ENCODE data around the gene TXNDC17. TPM values are rescaled to one million over a fixed set of nuclear protein-coding genes. Genes with fewer than 3 reads are reported as not detected.

The TXNDC17 gene
- total RNA-seq, 1 donor from 2014 or later, result 42.7 TPM

- H3K4me1 Mint-ChIP-seq, result peaks cover 17% of the 10 kb centered on the region
- DNase-seq (no peak), ATAC-seq (ENCODE audit: low read depth) (no peak)
- intact Hi-C loops (cut with micrococcal nuclease), result no loop called here
- H3K27ac Mint-ChIP-seq, result no peak overlapping the region
- H3K4me3 Mint-ChIP-seq, result no peak overlapping the region
- H3K27me3 Mint-ChIP-seq, result no peaks in the 10 kb centered on the region
- CTCF ChIA-PET, result interaction anchor here (1.1 to 1.7 kb wide), 2 partner anchors 9 to 172 kb away, joined by 3 to 5 read pairs; no protein-coding TSS in a partner anchor
- no peak for TF ChIP-seq CTCF (IDR thresholded peaks at IDR 0.05)
- POLR2A ChIA-PET, result no interaction called here
- peaks cover 21% of the 10 kb centered on the region for H3K36me3 Mint-ChIP-seq (ENCODE audit: low read depth)
- H3K9me3 Mint-ChIP-seq, result no peaks in the 10 kb centered on the region
Measured at GRCh38 chr17:6670571-6670970, 29.7 kb downstream of the TXNDC17 start.

- intact Hi-C loops (cut with micrococcal nuclease), result no loop called here
- TF ChIP-seq CTCF (IDR thresholded peaks at IDR 0.05), result no peak
- no peak for DNase-seq
- CTCF ChIA-PET, result interaction anchor here (1.1 to 1.7 kb wide), 2 partner anchors 9 to 172 kb away, joined by 3 to 5 read pairs; no protein-coding TSS in a partner anchor
- no peaks in the 10 kb centered on the region for H3K27me3 Mint-ChIP-seq
- peaks cover 20% of the 10 kb centered on the region for H3K36me3 Mint-ChIP-seq (ENCODE audit: low read depth)
- H3K4me3 Mint-ChIP-seq, result no peak overlapping the region
- ATAC-seq (ENCODE audit: low read depth), result no peak
- H3K9me3 Mint-ChIP-seq, result no peaks in the 10 kb centered on the region
- peaks cover 14% of the 10 kb centered on the region for H3K4me1 Mint-ChIP-seq
- H3K27ac Mint-ChIP-seq, result no peak overlapping the region
- POLR2A ChIA-PET, result no interaction called here
Measured at GRCh38 chr17:6670999-6671398, 30.1 kb downstream of the TXNDC17 start.

- ChIA-PET CTCF (interaction anchor here (1.7 kb wide), 1 partner anchor 171 kb away, joined by 5 read pairs; no protein-coding TSS in a partner anchor), POLR2A (no interaction called here)
- Mint-ChIP-seq H3K27me3 (no peaks in the 10 kb centered on the region), H3K36me3 (ENCODE audit: low read depth) (peaks cover 18% of the 10 kb centered on the region), H3K4me3 (no peak overlapping the region), H3K4me1 (peaks cover 10% of the 10 kb centered on the region), H3K27ac (no peak overlapping the region), H3K9me3 (no peaks in the 10 kb centered on the region)
- TF ChIP-seq CTCF (IDR thresholded peaks at IDR 0.05), result no peak
- DNase-seq, result no peak
- no peak for ATAC-seq (ENCODE audit: low read depth)
- intact Hi-C loops (cut with micrococcal nuclease), result no loop called here
Measured at GRCh38 chr17:6671431-6671830, 30.6 kb downstream of the TXNDC17 start.

GRCh38 chr17:6674586-6674985 lies 33.7 kb downstream of the TXNDC17 start:
- Mint-ChIP-seq H3K9me3 (no peaks in the 10 kb centered on the region), H3K27me3 (peaks cover 11% of the 10 kb centered on the region), H3K4me3 (no peak overlapping the region), H3K27ac (no peak overlapping the region), H3K36me3 (ENCODE audit: low read depth) (peaks cover 9% of the 10 kb centered on the region), H3K4me1 (no peaks in the 10 kb centered on the region)
- DNase-seq, result no peak
- CTCF ChIA-PET, result no interaction called here
- intact Hi-C loops (cut with micrococcal nuclease), result no loop called here
- no peak for ATAC-seq (ENCODE audit: low read depth)
- POLR2A ChIA-PET, result no interaction called here
- no peak for TF ChIP-seq CTCF (IDR thresholded peaks at IDR 0.05)

- intact Hi-C loops (cut with micrococcal nuclease), result no loop called here
Measured at GRCh38 chr17:6675201-6675825, 34.5 kb downstream of the TXNDC17 start.

More at GRCh38 chr17:6675201-6675825, 34.5 kb downstream of the TXNDC17 start:
- POLR2A ChIA-PET, result no interaction called here
- Mint-ChIP-seq H3K4me1 (no peaks in the 10 kb centered on the region), H3K27me3 (peaks cover 14% of the 10 kb centered on the region), H3K27ac (no peak overlapping the region), H3K4me3 (no peak overlapping the region), H3K9me3 (no peaks in the 10 kb centered on the region), H3K36me3 (ENCODE audit: low read depth) (peaks cover 6% of the 10 kb centered on the region)
- no peak for TF ChIP-seq CTCF (IDR thresholded peaks at IDR 0.05)
- CTCF ChIA-PET, result no interaction called here
- ATAC-seq (ENCODE audit: low read depth) (no peak), DNase-seq (no peak)
